Measurements from ENCODE around the gene TMCO4.

TMCO4 gene

GRCh38 chr1:19757641-19758040 lies 42.1 kb downstream of the TMCO4 start:
- TF ChIP-seq Cebpa-rat (IDR thresholded peaks at IDR 0.05) = no peak

GRCh38 chr1:19756480-19756879 lies 43.2 kb downstream of the TMCO4 start:
- H3K4me3 ChIP-seq = no peak overlapping the region
- peak overlapping the region in 3 of 11 experiments; percentile 68 to 85 (median 82); a peak in 2 of 22 replicates for H3K4me2 ChIP-seq
- H3K27ac ChIP-seq = no peak overlapping the region
- H3K36me3 ChIP-seq = peaks cover 8 to 35% (median 26%) of the 10 kb centered on the region in 11 experiments; a peak in 15 of 22 replicates
- peaks cover 0 to 14% (median 0%) of the 10 kb centered on the region in 11 experiments; a peak in 4 of 22 replicates for H4K20me1 ChIP-seq
- TF ChIP-seq Cebpa-rat (IDR thresholded peaks at IDR 0.05) = no peak
- 0 out of 22 replicates have a peak, but pooled peaks cover 0 to 5% (median 0%) of the 10 kb centered on the region in 11 experiments for H3K9me3 ChIP-seq (replicated peaks in 1 of 11)
- no peaks in the 10 kb centered on the region for H3K27me3 ChIP-seq
- no peak overlapping the region for H3K9ac ChIP-seq
- peaks cover 0 to 52% (median 27%) of the 10 kb centered on the region in 10 experiments; a peak in 14 of 20 replicates for H3K4me1 ChIP-seq

More at GRCh38 chr1:19757641-19758040, 42.1 kb downstream of the TMCO4 start:
- Histone ChIP-seq H3K4me1 (peaks cover 0 to 56% (median 27%) of the 10 kb centered on the region in 10 experiments; a peak in 14 of 20 replicates), H3K9ac (no peak overlapping the region), H3K4me2 (peak overlapping the region in 9 of 11 experiments; percentile 7 to 85 (median 68); a peak in 17 of 22 replicates), H4K20me1 (peaks cover 0 to 14% (median 0%) of the 10 kb centered on the region in 11 experiments; a peak in 4 of 22 replicates), H3K4me3 (no peak overlapping the region; a peak in 1 of 20 replicates), H3K27me3 (no peaks in the 10 kb centered on the region), H3K36me3 (peaks cover 8 to 35% (median 24%) of the 10 kb centered on the region in 11 experiments; a peak in 15 of 22 replicates), H3K27ac (no peak overlapping the region), H3K9me3 (replicated peaks in 1 of 11) (0 out of 22 replicates have a peak, but pooled peaks cover 0 to 5% (median 0%) of the 10 kb centered on the region in 11 experiments)

- peaks cover 0 to 13% (median 0%) of the 10 kb centered on the region in 11 experiments; a peak in 4 of 22 replicates for H4K20me1 ChIP-seq
- no peak overlapping the region for H3K9ac ChIP-seq
- no peak overlapping the region for H3K27ac ChIP-seq
- H3K4me1 ChIP-seq = peaks cover 7 to 47% (median 26%) of the 10 kb centered on the region in 10 experiments; a peak in 18 of 20 replicates
- TF ChIP-seq Cebpa-rat (IDR thresholded peaks at IDR 0.05) = no peak
- H3K36me3 ChIP-seq = peaks cover 8 to 50% (median 33%) of the 10 kb centered on the region in 11 experiments; a peak in 15 of 22 replicates
- H3K27me3 ChIP-seq = no peaks in the 10 kb centered on the region
- 0 out of 22 replicates have a peak, but pooled peaks cover 0 to 5% (median 0%) of the 10 kb centered on the region in 11 experiments for H3K9me3 ChIP-seq (replicated peaks in 1 of 11)
- peak overlapping the region in 1 of 11 experiments; percentile 10; a peak in 2 of 22 replicates for H3K4me2 ChIP-seq
- H3K4me3 ChIP-seq = no peak overlapping the region
These were observed 45.2 kb downstream of the TMCO4 start for GRCh38 chr1:19754482-19754881.

- Histone ChIP-seq H4K20me1 (0 out of 22 replicates have a peak, but pooled peaks cover 0 to 2% (median 0%) of the 10 kb centered on the region in 11 experiments), H3K4me1 (peaks cover 0 to 24% (median 8%) of the 10 kb centered on the region in 10 experiments; a peak in 14 of 20 replicates), H3K4me3 (no peak overlapping the region), H3K9ac (no peak overlapping the region), H3K9me3 (replicated peaks in 1 of 11) (0 out of 22 replicates have a peak, but pooled peaks cover 0 to 2% (median 0%) of the 10 kb centered on the region in 11 experiments), H3K27me3 (no peaks in the 10 kb centered on the region), H3K27ac (no peak overlapping the region), H3K4me2 (no peak overlapping the region), H3K36me3 (peaks cover 11 to 60% (median 43%) of the 10 kb centered on the region in 11 experiments; a peak in 16 of 22 replicates)
- TF ChIP-seq Cebpa-rat (IDR thresholded peaks at IDR 0.05) = no peak
These were observed 47.5 kb downstream of the TMCO4 start for GRCh38 chr1:19752083-19752696.

- TF ChIP-seq Cebpa-rat (IDR thresholded peaks at IDR 0.05) = no peak
- Histone ChIP-seq H4K20me1 (0 out of 22 replicates have a peak, but pooled peaks cover 0 to 2% (median 0%) of the 10 kb centered on the region in 11 experiments), H3K4me1 (peaks cover 0 to 12% (median 7%) of the 10 kb centered on the region in 10 experiments; a peak in 10 of 20 replicates), H3K4me3 (no peak overlapping the region), H3K9me3 (replicated peaks in 1 of 11) (no peaks in the 10 kb centered on the region), H3K9ac (no peak overlapping the region), H3K27me3 (no peaks in the 10 kb centered on the region), H3K4me2 (peak overlapping the region in 3 of 11 experiments; percentile 18 to 45 (median 33); a peak in 3 of 22 replicates), H3K36me3 (peaks cover 12 to 68% (median 50%) of the 10 kb centered on the region in 11 experiments; a peak in 18 of 22 replicates), H3K27ac (no peak overlapping the region)
These were observed 48.8 kb downstream of the TMCO4 start for GRCh38 chr1:19750882-19751276.

GRCh38 chr1:19750101-19750881 lies 49.4 kb downstream of the TMCO4 start:
- no peaks in the 10 kb centered on the region for H3K9me3 ChIP-seq (replicated peaks in 1 of 11)
- peaks cover 0 to 9% (median 5%) of the 10 kb centered on the region in 10 experiments; a peak in 9 of 20 replicates for H3K4me1 ChIP-seq
- H3K4me3 ChIP-seq = no peak overlapping the region
- no peak overlapping the region for H3K9ac ChIP-seq
- H3K27ac ChIP-seq = no peak overlapping the region
- 0 out of 22 replicates have a peak, but pooled peaks cover 0 to 2% (median 0%) of the 10 kb centered on the region in 11 experiments for H4K20me1 ChIP-seq
- peak overlapping the region in 3 of 11 experiments; percentile 18 to 45 (median 33); a peak in 3 of 22 replicates for H3K4me2 ChIP-seq
- no peaks in the 10 kb centered on the region for H3K27me3 ChIP-seq
- peaks cover 14 to 65% (median 51%) of the 10 kb centered on the region in 11 experiments; a peak in 19 of 22 replicates for H3K36me3 ChIP-seq
- no peak for TF ChIP-seq Cebpa-rat (IDR thresholded peaks at IDR 0.05)

- H3K27me3 ChIP-seq = no peaks in the 10 kb centered on the region
- H3K4me1 ChIP-seq = peaks cover 0 to 9% (median 4%) of the 10 kb centered on the region in 10 experiments; a peak in 9 of 20 replicates
- H3K9ac ChIP-seq = no peak overlapping the region
- H3K4me3 ChIP-seq = no peak overlapping the region
- no peak for TF ChIP-seq Cebpa-rat (IDR thresholded peaks at IDR 0.05)
- peaks cover 15 to 60% (median 45%) of the 10 kb centered on the region in 11 experiments; a peak in 19 of 22 replicates for H3K36me3 ChIP-seq
- H3K27ac ChIP-seq = no peak overlapping the region
- H3K9me3 ChIP-seq (replicated peaks in 1 of 11) = no peaks in the 10 kb centered on the region
- H3K4me2 ChIP-seq = no peak overlapping the region
- H4K20me1 ChIP-seq = 0 out of 22 replicates have a peak, but pooled peaks cover 0 to 2% (median 0%) of the 10 kb centered on the region in 11 experiments
These were observed 50.0 kb downstream of the TMCO4 start for GRCh38 chr1:19749685-19750084.

GRCh38 chr1:19747761-19748160 lies 52.0 kb downstream of the TMCO4 start:
- Histone ChIP-seq H3K27ac (no peak overlapping the region), H4K20me1 (peaks cover 0 to 2% (median 0%) of the 10 kb centered on the region in 11 experiments; a peak in 1 of 22 replicates), H3K4me1 (peaks cover 0 to 9% (median 0%) of the 10 kb centered on the region in 10 experiments; a peak in 5 of 20 replicates), H3K27me3 (no peaks in the 10 kb centered on the region), H3K9me3 (replicated peaks in 1 of 11) (no peaks in the 10 kb centered on the region), H3K4me2 (no peak overlapping the region), H3K9ac (no peak overlapping the region), H3K36me3 (peaks cover 11 to 57% (median 34%) of the 10 kb centered on the region in 11 experiments; a peak in 16 of 22 replicates), H3K4me3 (no peak overlapping the region)
- no peak for TF ChIP-seq Cebpa-rat (IDR thresholded peaks at IDR 0.05)
